ENCODE results near the gene QSOX1.

DNA sequence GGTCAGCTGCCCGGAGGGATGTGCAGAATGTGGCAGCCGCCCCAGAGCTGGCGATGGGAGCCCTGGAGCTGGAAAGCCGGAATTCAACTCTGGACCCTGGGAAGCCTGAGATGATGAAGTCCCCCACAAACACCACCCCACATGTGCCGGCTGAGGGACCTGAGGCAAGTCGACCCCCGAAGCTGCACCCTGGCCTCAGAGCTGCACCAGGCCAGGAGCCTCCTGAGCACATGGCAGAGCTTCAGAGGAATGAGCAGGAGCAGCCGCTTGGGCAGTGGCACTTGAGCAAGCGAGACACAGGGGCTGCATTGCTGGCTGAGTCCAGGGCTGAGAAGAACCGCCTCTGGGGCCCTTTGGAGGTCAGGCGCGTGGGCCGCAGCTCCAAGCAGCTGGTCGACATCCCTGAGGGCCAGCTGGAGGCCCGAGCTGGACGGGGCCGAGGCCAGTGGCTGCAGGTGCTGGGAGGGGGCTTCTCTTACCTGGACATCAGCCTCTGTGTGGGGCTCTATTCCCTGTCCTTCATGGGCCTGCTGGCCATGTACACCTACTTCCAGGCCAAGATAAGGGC lies 41.9 kb downstream of the QSOX1 start:
- TF ChIP-seq, protein P1, sequence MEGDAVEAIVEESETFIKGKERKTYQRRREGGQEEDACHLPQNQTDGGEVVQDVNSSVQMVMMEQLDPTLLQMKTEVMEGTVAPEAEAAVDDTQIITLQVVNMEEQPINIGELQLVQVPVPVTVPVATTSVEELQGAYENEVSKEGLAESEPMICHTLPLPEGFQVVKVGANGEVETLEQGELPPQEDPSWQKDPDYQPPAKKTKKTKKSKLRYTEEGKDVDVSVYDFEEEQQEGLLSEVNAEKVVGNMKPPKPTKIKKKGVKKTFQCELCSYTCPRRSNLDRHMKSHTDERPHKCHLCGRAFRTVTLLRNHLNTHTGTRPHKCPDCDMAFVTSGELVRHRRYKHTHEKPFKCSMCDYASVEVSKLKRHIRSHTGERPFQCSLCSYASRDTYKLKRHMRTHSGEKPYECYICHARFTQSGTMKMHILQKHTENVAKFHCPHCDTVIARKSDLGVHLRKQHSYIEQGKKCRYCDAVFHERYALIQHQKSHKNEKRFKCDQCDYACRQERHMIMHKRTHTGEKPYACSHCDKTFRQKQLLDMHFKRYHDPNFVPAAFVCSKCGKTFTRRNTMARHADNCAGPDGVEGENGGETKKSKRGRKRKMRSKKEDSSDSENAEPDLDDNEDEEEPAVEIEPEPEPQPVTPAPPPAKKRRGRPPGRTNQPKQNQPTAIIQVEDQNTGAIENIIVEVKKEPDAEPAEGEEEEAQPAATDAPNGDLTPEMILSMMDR (conservative IDR thresholded peaks at IDR 0.05; ENCODE audit: low read depth, low read length), result no peak
- TF ChIP-seq RFX5 (IDR thresholded peaks at IDR 0.05; ENCODE audit: low read depth, low read length) (no peak), POLR2A (IDR thresholded peaks at IDR 0.05; ENCODE audit: low read depth, low read length) (no peak), MXI1 (IDR thresholded peaks at IDR 0.05; ENCODE audit: borderline replicate concordance, low read depth, low read length) (no peak)
